Stimulated activated CD8-positive, alpha-beta memory T cell treated with anti-CD3 and anti-CD28 coated beads, Interleukin-2, amount 100 ng/mL, for 1 hour (primary cell): ENCODE results near the gene PRDM16.
"Not testable (repeated sequence)": the region's sequence is repeated elsewhere in the genome, so short reads cannot be mapped to it uniquely, and the experiment has no call there.

Experiments used
- DNase-seq, 2 donors: peaks; one replicate each; pipeline ENCODE4 v3.0.0-alpha.2; 2020; ENCODE audit warnings: low read depth in 2 of 2

Gene PRDM16

DNA sequence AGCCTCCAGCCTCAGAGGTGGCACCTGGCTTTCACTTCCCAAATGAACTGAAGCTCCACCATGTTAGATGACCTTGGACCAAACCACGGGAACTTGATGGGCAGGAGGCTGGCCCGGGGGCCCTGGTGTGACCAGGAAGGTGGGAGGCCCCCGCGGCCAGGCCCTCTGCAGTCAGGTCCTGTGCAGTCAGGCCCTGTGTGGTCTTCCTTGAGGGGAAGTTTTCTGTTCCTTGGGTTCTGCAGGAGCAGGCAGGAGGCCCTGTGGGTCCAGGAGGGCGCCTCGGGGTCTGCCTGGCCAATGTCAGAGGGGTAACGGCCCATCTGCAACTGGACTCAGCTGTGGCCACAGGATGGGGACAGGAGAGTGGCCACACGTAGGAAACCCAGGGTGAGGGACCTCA lies 13.0 kb downstream of the PRDM16 start:
- no peak for DNase-seq

DNA sequence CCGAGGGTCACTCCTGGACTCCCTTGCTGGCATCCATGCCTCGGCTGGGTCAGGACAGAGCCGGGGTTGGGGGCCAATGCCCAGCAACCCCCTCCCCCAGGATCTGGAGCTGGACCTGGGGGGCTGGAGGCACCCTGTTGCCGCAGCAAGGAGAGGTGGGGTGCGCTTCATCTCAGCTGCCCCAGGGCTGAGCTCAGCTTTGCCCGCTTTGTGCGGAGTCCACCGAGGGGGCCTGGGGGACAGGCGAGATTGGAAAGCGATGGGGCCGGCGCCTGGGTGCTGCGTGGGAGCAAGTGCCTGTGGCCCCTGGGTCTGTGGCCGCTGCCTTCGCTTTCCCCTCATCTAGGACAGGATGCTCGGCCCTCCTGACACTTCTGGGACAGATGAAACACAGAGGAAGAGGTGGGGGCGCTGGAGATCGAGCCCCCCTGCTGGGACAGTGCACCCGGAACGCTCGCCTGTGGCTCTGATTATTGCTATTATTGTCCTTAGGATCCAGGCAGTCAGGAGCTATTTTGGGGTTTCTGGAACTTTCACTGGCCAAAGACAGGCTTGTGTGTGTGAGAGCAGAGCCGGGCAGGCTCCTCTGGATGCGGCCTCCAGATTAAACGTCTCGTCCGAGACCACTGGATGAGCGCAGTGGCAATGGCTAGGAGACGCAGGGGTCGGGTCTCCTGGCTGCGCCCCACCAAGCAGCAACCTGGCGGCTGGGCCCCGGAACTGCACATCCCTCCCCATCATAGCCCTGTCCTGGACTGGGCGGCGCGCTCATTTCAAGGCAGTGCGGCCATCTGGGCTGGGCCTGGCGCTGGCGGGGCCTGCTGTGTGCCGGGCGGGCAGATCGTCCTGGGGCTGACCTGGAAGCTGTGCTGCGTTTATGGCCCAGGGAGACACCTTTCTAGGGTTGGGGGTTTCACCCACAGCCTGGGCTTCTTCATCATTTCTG lies 13.8 kb downstream of the PRDM16 start:
- no peak for DNase-seq

DNA sequence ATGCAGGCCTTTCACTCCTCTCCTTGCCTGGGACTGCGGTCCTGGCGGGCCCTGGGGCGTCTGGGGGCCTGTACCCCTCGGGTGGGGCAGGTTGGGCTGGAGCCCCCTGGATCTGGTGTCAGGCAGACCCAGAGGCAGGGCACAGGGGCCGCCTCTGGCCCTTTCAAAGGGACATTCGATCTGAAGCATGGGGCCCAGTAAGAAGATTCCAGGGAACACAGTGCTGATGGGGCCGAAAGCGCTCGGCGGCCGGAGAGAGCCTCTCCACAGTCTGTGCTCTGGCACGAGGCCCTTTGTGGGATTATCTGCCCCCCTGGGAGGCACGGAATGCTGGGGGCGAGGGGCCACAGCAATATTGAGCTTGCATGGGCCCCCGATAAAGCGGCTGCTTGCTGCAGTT lies 15.2 kb downstream of the PRDM16 start:
- no peak for DNase-seq

DNA sequence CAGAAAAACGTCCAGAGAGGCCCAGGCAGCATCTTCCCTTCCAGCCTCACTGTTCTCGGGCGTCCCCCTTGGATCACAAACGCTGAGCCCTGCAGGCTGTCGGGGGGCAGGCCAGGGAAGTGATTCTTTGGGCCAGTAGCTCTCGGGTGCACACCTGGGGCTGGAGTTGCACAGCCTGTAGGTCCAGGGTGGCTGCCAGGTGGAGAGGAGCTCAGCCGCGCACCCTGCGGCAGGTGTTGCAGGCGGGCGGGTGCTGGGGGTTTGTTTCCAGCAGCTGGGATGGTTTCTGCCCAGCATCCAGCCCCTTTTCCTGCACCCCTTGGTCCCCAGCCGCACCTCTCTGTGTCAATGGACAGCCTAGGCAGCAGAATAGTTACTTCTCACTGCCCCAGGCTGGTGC lies 15.7 kb downstream of the PRDM16 start:
- DNase-seq = no peak

DNA sequence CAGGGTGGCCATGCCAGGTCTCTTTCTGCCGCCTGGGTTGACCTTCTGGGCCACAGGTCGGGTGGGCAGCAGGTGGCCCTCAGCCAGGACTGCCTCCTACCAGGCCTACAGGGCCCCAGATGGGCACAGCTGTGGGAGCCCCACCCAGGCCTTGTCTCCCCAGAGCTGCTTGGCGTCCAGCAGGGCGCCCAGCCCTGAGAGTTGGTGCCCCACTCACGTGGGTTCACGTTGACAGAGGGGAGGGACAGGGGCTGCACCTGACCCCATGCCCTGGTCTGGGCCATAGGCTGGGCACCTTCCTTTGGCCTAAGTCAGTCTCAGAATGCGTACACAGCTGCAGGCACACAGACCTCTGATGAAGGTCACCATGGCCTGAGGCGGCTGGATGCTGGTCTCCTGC lies 16.7 kb downstream of the PRDM16 start:
- DNase-seq = no peak

DNA sequence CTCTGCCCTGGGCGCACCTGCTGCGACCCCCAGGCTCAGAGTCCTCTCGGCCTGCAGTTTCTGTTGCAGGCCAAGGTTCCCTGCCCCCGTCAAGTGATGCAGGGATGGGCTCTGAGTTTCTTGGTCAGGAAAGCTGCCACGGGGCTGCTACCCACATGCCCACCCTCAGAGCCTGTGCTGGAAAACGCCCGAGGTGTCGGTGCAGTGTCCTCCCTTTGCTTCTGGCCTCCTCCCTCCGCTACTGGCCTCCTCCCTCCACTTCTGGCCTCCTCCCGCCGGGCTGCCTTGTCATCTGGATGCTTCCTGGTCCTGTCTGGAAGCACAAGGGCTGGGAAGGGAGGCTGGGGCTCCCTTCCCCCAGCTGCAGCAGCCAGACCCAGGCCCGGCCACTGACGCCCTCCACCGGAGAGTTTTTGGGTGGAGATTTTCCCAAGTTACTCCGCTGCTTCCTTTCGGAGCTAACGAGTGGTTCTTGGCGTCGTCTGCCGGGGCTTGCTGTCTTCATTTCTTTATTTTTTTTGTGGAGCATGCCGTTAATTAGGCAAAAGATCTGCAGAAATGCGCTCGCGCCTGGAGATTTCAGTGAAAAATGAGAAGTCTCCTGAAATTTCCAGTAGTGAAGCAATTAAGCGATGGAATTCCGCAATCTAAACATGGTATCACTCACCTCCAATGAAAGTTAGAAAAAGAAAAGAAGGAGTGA lies 17.4 kb downstream of the PRDM16 start:
- no peak for DNase-seq

DNA sequence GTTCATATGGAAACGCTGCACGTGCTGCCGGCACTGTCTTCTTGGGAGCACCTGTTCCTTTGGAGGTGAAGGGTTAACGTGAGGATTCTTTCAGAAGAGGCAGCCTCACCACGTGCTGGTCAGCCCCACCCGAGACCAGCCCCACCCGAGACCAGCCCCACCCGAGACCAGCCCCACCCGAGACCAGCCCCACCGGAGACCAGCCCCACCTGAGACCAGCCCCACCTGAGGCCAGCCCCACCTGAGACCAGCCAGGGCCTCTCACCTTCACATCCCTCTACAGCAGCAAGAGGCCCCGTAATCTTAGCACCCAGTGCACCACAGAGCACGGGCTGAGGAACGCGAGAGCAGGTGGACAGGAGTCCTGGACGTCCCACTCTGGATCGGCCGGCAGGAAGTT lies 18.0 kb downstream of the PRDM16 start:
- no peak for DNase-seq

DNA sequence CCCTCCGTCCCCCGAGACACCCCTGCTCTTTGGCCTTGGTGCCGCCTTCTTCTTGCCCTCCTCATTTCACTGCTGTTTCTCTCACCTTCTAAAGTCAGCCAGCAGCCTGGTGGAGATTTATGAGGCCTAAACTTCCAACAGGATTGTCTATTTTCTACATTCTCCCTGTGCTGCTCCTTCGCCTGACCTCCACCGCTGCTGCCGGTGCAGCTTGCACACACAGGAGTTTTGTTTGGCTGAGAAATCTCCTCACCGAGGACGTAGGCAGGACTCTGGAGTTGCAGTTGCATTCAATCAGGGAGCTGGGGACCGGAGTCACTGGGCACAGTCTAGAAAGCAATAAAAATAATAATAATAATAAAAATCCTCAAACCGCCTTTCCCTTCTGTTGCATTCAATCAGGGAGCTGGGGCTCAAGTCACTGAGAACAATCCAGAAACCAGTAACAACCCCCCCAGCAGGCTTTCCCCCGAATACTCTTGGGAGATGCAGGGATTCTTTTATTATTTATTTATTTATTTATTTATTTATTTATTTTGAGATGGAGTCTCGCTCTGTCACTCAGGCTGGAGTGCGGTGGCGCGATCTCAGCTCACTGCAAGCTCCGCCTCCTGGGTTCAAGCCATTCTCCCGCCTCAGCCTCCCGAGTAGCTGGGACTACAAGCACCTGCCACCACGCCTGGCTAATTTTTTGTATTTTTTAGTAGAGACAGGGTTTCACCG lies 19.1 kb downstream of the PRDM16 start:
- DNase-seq = not testable (repeated sequence)

DNA sequence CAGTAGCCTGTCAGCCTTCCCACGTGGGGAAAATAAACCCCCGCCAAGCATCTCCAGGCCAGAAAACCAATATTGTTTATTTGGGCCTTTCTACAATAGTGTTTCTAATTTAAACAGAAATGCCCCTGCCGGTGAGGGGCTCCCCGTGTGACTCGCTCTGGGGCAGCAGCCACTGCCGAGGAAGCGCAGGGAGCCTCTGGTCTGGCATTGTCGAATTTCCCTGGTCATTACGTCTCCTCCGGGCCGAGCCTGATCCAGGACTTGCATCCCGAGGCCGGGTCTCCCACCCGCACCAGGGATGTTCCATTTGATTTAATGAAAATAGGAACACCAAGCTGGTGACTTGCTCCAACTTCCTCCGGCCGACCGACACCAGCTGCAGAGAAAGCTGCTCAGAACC lies 20.5 kb downstream of the PRDM16 start:
- no peak for DNase-seq

DNA sequence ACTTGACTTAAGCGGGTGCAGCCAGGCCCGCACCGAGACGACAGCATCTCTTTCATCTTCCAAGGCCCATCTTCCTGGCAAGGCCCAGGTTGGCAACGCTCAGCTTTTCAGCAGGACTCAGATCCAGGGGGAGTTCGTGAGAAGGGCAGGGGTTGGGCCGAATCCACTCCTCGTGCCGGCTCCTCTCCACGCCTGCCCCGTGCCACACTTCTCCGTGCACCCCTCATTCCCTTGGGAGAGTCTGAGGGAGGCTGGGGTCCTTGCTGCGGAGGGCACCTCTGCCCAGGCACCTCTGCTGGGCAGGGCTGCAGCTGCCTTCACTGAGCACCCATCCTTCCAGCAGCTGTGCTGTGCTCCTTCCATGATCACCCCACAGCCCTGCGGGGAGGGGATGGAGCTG lies 22.3 kb downstream of the PRDM16 start:
- DNase-seq = no peak

DNA sequence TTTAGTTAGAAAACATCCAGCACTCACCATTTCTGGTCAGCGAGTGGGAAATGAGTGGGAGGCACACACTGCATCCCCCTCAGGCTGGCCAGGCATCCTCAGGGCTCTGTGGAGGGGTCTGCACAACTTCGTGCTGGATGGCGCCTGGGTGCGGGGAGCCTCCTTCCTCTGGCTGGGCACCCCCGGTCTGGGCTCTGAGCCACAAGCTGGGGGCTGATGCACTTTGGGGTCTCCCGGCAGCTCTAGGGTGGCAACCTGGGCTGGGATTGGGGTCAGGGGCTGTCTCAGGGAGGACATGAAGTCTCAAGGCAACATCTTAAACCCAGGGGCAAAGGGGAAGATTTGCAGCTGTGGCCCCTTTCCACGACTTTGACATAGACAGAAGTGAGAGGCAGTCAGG lies 23.5 kb downstream of the PRDM16 start:
- no peak for DNase-seq

DNA sequence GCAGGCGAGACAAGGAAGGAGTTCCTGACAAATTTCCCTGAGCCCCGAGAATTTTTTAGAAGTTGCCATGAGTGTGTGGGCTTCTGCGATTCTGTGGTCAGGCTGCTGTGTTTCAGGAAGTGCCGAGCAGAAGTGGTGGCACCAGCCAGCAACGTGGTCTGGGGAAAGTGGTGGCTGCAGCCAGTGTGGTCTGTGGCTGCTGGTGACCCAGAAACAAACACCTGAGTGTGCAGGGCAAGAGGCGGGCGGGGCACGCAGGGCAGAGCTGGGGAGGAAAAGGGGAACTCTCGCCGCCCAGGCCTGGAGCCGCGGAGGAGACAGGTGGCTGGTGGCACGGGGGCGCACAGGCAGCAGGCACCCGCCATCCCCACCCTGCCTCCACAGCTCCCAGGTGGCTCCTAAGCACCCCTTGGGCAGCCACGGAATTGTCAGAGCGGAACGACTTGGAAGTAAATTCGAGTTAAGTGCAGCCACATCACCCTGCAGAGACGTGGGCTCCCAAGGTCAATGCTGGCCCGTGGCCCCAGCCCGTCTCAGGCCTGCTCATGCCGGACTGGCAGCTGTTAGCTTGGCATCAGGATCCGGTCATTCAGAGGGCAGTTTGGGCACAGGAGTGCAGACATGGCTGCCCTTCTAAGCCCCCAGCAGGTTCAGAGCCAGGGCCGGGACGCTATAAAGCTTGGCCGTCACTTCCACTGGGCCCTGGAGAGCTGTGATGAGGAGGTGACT lies 25.1 kb downstream of the PRDM16 start:
- DNase-seq = no peak

DNA sequence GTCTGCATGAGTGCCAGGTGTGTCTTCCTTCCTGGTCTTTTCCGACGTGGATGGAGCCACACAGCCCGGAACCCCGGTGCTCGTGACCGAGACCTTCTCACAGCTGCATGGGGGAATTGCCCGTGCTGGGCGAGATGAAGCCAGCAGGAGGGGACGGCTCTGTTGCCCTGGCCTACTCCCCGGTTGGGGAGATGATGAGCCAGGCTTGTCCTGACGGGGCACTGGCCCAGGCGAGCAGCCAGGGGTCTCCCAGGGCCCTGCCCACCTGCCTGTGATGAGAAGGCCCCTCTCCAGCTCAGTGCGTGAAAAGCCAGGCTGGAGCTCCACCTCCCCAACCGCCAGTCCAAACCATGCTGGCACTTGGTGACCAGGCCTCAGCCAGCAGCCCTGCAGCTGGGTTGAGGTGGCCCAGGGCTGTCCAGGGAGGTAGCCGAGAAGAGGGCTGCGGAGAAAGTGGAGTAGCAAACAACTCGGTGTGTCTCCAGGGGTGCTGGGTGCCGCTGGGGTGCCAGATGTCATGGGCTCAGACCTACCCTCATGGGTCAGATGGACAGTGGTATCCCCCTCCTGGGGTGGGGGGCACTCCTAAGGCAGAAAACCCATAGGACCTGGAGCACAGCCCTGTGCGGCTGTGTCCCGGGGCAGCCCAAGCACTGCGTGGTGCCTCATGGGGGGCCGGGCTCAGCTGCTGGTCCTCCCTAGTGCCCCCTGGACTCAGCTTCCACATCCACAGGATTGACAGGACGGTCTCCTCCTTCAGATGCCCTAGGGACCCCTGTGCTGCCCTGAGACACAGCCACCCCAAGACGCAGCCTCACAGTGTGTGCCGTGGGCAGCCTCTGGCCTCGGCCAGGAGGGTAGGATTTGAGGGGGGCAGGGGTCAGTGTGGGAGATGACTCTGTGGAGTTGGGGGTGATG lies 26.1 kb downstream of the PRDM16 start:
- DNase-seq = no peak

DNA sequence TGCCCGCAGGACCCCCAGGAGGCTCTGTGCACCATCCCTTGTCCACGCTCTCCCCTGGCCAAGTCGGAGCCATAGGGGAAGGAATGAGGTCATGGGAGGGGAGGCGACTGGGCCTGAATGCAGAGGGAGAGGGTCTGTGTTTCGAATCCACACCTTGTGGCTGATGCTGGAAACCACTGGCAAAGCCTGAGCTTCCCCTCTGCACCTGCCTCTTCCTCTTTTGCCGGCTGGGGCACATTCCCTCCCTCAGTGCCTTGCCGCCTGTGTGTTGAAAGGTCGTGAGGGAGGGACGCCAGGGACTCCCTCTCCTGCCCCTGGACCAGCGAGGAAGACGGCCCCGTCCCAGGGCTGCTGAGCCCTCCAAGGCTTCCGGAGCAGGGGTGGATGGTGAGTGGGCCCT lies 27.3 kb downstream of the PRDM16 start:
- DNase-seq = no peak

DNA sequence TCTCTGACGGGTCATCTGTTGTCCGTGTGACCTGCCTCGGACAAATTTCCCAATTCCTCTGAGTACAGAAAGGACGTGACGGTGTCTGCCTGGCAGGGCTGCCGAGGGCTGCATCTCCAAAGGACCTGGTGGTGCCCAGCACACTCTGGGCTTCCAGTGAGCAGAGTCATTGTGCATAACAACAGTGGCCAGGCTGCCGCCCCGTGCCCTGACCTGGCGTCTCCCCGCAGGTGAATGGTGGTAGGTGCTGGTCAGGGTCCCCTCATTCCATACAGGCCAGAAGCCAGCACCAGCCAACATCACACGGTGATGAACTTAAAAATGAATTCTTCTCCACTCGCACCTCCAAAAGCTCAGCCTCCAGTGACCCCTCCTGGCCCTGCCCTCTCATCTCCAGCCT lies 28.2 kb downstream of the PRDM16 start:
- DNase-seq = no peak

DNA sequence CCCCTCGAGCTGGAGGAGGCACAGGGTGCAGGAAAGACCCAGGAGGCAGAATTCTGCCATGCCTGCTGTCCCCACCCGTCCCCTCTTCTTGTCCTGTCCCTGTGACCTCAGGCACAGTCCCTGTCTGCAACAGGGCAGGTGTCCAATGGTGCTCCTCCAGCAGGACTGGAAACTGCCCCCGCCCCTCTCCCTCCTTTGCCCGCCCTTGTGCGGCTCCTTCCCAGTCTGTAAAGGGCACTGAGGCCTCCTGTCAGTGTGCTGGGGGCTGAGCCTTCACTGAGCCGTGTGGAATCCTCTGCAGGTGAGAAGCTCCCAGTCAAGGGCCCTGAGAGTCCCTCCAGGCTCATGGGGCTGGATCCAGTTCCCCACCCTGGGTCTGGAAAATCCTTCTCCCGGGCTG lies 28.9 kb downstream of the PRDM16 start:
- DNase-seq = no peak

DNA sequence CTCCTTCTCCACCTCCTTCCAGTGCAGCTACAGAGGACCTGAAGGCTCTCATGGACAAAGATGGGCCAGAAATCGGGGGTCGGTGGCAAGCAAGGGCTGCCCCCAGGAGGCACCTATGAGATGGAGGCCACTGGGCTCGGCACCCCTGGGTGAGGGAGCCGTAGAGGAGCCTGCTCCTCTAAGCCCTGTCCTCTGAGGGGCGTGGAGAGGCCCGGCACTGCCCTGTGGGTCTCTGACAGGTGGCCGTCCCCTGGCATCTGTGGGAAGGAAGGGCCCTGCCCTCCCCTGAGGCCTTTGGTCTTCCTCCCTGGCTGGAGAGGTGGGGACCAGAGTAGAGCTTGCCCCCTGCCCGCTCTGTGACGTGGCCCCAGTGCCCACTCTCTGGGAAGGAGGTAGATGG lies 30.9 kb downstream of the PRDM16 start:
- DNase-seq = no peak

DNA sequence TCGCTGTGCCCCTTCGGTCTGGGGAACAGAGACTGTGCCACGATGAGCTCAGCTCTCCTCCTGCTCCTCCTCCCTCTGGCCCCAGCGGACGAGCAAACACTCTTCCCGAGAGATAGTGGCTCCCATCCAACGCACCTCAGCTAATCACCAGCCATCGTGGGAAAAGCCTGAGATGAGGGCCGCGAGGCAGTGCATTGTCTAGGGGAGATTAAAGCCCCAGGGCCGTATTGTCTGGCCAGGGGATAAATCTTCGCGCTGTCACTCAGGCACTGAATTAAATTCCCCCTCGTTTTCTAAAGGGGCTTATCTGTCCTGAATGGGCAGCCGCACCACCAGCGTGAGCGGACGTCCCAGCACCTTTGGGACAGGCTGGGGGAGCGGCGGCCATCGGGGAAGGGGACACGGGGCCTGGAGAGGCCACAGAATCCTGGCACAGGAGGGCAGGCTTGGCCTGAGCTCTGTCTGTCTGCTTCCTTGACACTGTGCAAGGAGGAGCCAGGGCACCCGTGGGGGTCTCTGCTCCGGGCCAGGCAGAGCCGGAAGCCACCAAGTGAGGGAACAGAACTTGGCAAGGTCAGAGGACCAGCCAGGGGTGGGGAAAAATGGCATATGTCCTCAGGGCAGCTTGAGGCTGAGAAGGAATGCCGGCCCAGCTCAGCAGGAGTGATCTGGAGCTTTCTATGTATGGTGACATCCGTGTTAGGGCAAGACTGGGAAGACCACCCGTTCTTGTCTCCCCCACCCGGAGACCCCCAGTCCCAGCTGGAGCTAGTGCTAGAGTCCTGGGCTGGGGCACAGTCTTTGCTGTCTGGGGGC lies 32.3 kb downstream of the PRDM16 start:
- DNase-seq = no peak

DNA sequence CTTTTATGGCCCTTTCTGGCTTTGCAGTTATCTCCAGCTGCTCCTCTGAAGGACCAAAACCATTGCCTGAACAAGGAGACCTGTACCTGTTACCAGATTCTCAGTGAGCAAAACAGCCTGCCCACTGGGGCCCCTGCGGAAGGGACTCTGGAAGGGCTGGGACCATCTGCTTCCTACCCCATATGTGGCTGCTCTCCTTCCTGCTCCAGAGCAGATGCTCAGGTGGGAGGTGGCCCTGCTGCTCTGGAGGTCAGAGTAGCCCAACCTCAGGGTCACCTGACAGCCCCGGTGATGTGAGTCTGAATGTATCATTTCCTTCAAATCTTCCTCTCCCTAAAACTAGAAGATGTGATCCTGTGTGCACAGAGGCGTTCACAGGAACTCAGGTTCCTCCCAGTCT lies 33.6 kb downstream of the PRDM16 start:
- no peak for DNase-seq
